HG03066 (cell line): ENCODE data around the gene IMMP2L.

Experiments
- ATAC-seq: cut with Tn5 transposase; IDR thresholded peaks from one replicate; pipeline ENCODE4 v1.9.1; 2021; ENCODE audit warnings: low read depth; ENCODE audit not compliant: unreplicated experiment

The IMMP2L gene

DNA sequence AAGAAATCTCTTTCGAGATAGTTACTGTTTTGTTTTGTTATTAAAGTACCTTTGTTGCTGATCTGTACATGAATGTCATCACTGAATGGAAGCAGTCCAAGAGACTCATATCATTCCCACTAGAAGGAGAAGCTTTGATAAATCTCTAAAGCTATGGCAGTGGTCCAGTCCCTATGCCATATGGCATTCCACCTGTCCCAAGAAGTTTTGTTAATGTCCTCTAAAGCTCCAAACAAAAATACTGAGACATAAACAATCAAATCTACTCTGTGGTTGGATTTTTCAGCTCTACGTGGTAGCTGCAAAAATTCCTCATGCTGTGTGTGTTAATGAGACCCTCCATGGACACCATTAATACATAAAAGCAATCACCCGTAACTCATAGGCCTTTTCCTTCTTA, 377.3 kb downstream of the IMMP2L start:
- ATAC-seq: no peak

DNA sequence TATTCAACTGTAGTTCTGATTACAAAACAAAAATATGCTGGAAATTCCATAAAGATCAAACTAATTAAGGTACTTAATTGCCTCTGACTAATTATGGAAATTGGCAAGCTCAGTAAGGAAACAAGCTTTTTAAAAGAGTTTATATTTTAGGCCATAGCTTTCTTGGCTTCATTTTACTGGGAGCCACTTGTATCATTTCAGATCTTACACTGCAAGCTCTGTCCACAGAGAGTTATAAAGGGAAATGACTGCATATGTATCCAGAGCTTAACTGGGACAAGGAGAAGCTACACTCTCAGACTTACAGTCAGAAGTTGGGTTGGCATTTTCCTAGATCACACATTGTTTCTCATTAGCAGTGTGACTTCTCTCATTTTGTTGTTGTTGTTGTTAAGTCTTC, 379.0 kb downstream of the IMMP2L start:
- ATAC-seq: no peak

DNA sequence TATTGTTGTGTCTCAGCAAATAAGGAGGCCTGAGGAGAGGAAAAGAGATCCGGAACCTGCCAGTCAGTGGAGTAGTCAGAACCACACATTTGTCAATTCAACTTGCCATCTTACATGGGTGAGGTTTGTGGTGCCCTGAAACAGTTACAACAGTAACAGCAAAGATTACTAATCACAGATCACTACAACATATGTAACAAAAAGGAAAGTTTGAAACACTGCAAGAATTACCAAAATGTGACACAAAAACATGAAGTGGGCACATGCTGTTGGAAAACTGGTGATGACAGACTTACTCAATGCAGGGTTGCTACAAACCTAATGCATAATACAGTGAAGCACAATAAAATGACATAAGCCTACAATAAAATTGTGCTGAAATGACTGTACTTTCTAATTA, 382.0 kb downstream of the IMMP2L start:
- no peak for ATAC-seq

DNA sequence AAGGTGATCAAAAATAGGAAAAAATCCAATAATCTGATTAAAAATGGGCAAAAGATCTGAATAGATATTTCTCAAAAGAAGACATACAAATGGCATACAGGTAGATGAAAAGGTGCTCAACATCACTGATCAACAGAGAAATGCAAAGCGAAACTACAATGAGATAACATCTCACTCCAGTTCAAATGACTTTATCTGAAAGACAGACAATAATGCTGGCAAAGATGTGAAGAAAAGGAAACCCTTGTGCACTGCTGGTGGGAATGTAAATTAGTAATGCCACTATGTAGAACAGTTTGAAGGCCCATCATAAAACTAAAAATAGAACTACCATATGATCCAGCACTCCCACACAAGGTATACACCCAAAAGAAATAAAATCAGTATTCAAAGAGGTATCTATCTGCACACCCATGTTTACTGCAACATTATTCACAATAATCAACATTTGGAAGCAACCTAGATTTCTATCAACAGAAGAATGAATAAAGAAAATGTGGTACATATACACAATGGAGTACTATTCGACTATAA, 386.3 kb downstream of the IMMP2L start:
- no peak for ATAC-seq

DNA sequence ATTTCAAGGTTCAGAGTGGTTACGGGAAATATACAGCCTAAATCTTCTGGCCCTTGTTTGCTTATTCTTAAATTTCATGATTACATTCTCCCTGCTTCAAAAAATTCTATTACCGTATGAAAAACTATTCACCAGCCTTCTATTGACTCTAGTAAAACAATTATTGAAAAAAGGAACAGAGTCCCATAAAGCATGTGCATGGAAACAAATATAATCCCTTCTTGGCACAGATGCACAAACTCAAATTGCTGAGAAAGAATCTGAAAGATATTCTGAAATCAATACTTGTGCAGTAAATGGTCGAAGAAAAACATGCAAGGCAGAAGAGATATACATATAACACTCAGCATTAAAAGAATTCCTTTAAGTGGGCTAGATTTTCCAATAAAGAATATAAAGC, 387.8 kb downstream of the IMMP2L start:
- no peak for ATAC-seq

DNA sequence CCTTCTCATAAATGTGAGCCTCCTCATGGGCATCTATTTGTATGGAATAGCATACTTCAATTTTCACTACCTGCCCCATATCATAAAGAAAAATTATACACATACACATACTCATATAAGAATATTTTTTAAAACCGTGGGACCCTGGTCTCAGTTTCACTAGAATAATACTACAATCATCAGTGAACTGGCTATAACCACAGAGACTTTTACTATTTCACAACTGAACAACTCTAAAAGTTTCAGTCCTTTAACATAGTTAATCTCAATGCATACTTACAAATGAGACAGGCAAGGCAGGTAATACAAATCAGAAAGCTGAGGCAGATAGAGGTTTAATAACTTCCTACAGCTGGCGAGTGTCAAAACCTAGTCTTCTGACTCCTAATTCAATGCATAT, 388.3 kb downstream of the IMMP2L start:
- no peak for ATAC-seq

DNA sequence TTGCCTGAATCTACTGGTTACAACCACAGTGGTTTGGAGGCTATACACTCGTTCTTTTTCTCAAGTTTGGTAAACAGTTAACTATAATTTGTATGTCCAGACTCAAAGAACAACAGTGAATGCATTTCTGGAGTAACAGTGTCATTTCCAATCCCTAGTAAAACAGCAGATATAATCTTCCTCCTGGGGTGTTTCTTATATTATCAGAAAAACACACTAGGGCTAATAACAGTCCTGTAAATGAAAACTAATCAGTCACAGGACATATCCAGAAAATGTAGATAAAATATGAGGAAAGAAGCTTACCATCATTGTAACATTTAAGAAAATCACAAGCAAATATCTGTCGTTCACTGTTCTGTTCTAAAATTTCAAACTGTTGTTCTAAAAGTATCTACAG, 388.8 kb downstream of the IMMP2L start:
- ATAC-seq: no peak

DNA sequence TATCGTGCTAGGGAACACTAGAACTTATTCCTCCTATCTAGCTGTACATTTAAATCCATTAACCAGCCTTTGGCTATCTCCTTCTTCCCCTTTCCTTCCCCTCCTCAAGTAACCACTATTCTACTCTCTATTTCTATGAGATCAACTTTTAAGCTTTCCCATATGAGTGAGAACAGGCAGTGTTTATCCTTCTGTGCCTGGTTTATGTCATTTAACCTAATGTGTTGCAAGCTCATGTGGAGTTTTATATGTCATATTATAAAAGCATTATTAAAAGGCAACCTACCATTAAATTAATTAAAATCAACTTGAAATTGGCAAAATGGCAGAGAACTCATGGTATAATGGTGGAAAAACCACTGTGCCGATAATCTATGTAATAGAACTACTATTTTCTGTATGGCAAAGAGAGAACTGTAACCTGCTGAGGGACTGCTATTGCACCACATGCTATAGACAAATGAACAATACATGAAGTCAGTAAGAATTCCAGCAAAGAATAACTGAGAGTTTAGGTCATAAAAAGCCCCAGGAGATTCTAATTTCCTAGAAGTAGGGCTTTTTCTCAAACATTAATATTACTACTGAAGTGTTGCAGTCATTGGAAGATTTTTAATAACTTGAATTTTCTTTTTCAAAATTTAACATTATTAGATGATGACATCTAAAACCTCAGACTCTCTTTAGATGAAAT, 389.6 kb downstream of the IMMP2L start:
- no peak for ATAC-seq

DNA sequence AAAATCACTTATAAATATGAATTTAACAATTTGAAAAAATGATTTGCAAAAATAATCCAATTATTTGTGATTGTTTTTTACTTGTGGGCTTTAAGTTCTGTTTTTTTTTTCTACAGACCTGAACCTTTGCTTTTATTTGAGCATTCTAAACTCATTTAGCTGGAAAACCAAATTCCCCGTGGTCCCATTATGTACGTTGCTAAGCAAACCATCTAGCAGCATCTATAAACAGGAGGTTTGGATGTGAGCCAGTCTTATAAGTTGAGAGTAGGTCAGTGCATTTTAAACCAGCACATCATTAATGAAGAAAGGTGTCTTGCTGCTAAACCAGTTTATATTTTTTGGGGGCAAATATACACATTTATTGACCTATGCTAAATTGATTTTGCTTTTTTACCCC, 394.1 kb downstream of the IMMP2L start:
- ATAC-seq: no peak

DNA sequence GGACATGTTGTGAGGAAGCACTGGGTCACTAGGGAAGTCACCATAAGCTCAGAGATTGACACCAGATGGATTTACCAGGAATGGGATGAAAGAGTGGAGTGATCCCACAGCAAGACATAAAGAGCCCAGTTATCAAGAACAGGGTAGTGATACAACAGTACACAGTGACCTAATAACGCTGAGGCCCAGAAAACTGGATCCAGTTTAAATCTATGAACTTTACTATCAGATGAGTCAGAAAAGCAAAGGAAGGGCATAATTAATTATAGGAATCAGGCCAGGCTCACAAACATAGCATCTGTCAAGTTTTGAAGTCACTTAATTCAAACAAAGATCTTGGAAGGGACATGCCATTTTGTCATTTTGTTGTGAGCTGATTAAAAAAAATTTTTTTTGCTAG, 397.9 kb downstream of the IMMP2L start:
- ATAC-seq: no peak

DNA sequence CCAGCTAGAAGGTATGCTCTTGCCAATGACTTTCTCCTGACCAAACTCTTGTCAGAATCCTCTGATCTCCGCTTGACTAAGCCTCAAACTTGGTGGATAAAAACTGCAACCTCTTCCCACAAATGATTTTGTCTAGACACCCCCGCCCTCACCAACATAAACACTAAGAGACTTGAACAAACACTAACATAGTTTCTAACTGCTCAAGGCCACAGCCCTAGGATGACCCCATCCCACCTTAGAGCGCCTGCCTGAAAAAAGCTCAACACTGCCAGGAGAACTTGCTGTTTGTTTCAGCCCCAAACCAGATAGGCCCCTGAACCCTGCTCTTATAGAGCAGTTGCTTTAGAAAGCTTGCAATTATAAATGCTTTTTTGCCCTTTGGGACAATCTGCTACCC, 399.6 kb downstream of the IMMP2L start:
- no peak for ATAC-seq

DNA sequence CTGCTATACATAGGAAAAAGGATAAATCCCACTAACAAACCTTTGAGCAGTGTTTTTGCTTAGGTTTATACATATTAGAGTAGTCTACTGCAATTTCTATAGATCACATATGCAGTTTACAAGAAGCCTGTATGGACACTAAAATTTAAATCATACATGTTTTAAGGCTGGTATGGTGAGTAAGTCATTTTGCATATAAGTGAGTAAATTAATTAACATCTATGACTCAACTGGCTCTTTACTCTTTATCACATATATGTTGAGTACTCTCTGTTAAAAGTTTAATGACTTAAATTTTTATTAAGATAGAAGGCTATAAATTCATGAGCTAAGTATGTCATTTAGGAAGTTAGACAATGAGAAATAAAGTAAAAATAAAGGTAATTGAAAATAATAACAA, 402.0 kb downstream of the IMMP2L start:
- ATAC-seq: no peak

DNA sequence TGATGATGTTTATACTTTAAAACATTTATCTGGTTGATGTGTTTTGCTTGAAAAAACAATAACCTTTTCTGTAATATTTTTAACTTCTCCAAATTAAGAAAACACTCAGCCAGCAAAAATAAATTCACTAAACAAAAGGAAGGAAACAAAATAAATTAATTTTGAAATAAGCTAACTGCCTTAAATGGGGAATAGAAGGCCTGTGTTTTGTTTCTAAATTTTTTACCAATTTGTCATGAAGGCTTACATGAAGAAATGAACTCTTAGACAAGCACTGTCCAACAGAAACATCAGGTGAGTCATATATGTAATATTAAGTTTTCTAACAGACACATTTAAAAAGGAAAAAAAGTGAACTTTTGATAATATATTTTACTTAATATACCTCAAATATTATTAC, 402.9 kb downstream of the IMMP2L start:
- ATAC-seq: no peak

DNA sequence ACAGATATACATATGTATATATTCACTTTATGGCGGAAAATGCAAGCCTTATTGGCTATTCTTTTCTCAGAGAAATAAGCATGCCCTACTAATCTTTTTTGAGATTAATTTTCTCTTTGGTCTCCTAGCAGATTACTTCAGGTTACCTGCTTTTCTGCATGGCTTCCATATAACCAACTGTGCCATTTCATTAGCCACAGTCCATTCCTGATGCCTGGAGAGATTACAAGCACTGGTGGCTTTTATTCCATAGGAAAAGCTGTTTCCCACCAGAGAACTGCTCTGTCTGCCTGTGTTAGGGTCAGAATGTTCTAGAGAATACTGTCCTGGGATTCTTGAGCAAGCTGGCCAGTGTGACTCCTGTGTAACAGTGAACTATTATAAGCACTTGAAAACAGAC, 411.6 kb downstream of the IMMP2L start:
- ATAC-seq: no peak

DNA sequence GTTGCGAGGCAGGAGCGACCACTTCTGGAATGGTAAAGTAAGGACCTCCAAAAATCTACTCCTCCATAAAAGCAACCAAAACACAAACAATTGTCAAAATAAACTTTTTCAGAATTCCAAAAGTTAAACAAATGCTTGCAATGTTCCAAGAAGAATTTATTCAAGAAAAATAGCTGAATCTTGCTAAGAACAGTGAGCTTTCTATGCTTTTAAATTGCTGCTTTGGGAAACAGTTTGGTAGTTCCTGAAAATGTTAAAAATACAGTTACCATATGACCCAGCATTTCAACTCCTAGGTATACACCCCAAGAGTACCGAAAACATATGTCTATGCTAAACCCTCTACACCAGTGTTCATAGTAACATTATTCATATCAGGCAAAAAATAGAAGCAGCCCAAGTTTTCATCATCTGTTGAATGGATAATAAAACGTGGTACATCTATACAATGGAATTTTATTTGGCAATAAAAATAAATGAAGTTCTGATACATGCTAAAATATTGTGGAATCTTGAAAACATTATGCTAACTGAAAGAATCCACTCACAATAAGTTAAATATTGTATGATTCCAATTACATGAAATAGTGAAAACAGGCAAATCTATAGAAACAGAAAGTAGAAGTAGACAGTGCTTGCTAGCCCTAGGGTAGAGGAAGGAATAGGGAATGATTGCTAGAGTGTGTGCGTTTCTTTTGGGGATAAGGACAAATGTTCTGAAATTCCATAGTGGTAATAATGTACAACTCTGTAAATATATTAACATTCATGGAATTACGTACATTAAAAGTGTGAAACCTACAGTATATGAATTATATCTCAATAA, 414.4 kb downstream of the IMMP2L start:
- no peak for ATAC-seq

DNA sequence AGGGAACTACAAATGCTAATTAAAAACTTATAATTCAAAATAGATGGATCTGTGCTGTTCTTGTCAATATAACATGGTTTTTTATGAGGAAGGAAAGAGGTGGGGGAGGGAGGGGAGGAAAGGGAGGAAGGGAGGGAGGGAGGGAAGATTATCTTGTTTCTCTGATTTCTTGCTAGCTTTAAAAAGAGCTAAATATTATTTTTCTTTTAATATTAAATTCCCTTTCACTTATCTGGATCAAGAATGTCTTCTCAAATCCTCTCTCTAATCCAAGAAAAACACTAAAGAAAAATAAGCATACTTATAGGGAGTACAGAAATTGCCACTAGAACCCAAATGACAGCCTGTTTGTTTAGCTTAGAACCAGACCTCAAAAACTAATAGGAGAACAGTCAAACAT, 416.2 kb downstream of the IMMP2L start:
- ATAC-seq: no peak

DNA sequence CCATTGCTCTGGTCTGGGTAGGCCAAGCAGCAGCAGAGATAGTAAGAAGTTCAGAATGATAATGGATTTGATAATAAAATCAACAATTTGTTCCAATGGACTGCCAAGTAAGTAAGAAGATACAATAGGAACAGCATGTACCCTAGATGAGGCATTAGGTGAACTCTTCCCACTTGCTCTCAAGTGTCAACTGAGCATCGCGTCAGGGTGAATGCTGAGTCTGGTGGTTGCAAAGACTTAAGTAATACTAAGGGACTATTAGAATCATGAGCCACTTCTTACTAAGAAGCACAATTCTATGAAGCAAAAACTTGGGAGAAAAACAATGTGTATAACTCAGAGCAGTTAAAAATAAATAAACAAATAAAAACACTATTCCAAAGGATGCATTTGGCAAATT, 416.8 kb downstream of the IMMP2L start:
- no peak for ATAC-seq

DNA sequence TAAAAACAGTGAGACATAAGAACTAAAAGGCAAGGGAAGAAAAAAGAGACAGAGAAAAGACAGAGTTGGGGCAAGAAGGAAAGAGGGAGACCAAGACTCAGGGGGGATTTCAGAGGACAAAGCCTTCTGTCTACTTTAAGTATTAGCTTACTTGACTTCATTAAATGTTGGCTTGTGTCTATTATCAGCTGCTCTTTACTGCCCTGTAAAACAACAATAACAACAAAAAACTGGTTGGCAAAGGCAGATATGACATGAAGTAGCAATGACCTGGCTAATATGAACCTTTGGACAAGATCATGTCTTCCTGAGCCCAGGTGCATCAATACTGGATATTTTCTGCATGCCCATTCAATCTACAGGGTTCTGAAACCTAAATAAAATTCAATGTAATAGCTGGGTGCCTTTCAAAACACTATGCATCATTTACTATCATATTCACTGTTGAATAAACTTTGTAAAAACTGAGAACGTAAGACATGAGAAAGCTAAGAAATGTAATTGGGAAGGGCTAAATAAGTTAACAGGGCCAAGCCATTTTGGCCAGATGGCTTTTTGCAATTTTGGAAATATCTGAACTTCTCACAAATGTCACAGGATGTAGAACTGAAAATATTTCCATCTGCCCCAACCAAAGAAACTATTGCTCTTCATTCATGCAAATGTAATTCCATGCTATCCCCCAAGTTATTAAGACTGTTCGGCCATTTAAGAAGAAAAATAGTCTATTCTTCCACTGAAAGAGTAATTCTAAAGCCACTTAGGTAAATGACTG, 422.0 kb downstream of the IMMP2L start:
- ATAC-seq: no peak

DNA sequence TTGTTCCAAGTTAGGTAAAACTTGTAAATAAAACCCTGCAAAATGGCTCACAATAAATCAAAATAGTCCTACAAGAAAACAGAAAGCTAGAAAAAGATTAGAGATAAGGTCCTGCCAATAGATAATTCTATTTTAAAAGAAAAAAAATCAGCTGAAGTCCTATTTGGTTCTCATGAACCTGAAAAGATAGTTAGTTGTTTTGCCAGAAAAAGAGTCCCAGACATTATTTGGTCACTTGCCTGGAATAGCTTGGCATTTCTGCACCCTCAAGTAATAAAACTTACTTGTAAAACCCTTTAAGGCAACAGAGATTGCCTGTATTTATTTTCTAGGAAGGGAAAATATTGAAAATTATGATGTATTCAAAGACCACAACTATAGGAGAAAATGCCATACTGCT, 423.7 kb downstream of the IMMP2L start:
- ATAC-seq: no peak

DNA sequence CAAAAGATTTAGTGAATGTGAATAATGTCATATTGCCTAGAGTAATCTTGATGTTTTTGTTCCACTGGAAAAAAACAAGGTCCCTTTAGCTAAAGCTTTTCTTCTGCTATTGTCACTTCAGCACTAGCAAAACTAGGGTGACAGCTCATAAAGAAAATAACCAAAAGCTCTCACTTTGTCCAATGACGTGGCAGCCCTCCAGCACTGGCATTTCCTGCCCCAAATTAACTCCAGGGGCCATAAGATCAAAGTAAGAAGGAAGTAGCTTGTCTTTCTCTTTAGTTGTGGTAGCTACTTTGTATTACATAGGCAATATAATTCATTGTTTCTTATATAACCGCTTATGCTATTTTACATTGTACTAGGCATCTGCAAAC, 424.1 kb downstream of the IMMP2L start:
- peak; percentile 94 for ATAC-seq
